T follicular helper cell (primary cell): ENCODE results near the gene C12orf60.

ENCODE experiments used
- DNase-seq: peaks from one replicate; pipeline ENCODE4 v3.0.0-alpha.2; 2020; ENCODE audit warnings: low read depth

The C12orf60 gene

DNA sequence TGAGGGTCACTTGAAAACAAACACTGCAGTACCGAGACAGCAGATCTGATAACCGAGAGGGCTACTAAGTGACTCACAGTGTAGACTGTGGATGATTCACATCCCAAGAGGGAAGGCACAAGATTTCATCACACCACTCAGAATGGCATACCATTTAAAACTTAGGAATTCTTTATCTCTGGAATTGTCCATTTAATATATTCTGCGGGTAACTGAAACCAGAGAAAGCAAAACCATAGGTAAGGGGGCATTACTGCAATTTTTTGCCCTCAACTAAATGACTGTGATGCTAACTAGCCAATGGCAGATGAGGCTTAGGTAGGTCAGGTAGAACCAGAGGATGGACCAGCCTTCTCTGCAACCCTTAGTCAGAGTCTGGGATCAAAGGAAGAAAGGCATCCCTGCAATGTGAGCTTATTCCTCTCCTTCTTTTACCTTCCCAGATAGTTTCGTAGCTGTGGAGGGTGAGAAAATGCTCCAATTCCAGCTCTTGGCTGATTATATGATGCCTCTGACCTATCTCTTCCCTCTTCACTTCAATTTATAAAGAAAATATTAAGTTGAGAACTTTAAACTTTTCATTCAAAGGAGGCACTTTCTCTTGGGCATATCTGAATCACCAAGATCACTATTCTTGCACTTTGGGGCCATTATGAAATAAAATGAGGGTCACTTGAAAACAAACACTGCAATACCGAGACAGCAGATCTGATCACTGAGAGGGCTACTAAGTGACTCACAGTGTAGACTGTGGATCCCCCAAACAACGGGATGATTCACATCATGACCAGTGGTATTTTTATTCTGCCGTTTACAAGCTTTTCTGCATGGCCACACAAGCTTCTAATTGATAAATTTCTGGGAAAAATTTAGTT lies 33.1 kb downstream of the C12orf60 start:
- no peak for DNase-seq

DNA sequence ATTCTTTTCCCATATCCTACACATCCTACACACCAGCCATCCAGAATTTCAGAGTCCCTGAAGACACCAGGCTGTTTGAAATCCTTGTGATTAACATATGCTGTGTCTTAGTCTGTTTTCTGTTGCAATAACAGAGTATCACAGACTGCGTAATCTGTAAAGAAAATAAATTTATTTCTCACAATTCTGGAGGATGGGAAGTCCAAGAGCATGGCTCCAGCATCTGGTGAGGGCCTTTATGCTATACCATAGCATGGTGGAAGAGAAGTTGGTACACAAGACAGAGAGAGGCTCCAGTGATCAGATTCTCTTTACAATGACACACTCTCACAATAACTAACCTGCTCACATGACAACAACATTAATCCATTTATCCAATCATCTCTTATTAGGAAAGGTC lies 35.8 kb downstream of the C12orf60 start:
- no peak for DNase-seq

DNA sequence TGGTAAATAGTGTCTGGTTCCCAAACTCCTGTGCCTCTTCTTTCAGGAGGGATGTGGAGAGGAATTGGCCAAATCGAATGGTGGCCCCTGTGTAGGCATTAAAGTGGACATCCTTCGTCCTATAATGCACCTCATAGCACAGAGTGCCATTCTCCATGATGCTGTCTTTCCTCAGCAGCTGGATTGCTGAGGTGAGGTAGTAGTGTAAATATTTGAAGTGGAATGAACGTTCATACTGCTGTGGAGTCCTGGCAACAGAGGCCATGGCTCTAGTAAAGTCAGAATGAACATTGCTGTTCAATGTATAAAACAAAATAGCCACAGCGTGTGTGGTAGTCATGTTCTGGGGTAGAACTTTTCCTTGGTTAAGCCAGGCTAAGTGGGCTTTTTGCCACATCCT lies 37.1 kb downstream of the C12orf60 start:
- no peak for DNase-seq

DNA sequence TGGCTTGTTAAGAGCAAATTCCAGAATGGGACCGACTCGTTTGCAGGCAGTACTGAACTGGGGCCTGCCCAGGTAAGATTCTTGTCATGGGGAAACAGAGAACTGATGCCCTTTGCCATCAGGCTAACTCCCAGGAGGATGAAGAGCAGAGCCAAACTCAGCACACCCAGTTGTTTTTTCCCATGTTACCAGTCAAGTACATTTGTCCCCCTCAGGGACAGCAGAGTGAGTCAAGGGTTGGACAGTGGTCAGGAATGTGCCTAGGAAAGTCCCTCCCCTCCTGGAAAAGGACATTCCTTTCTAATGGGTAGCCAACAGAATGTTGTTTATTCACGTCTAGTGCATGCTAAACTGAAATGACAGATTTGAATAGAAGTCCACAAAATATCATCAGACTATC lies 38.3 kb downstream of the C12orf60 start:
- DNase-seq: no peak

DNA sequence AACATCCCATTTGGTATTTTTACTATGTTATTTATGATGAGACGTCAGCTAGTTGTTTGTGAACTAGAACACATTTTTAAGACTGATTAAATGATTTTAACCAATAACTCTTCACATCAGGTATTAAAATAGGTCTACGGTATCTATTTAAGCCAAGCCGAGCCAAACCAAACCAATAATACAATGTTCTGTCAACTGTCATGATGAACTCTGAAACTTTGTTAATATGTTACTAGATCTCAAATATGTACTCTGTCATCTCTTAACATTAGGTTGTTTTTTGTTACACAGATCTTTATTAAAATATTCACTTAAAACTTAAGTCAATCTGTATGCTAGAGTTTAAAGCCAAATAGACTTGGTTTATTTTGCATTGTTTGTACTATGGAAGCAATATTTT lies 38.8 kb downstream of the C12orf60 start:
- DNase-seq: no peak

DNA sequence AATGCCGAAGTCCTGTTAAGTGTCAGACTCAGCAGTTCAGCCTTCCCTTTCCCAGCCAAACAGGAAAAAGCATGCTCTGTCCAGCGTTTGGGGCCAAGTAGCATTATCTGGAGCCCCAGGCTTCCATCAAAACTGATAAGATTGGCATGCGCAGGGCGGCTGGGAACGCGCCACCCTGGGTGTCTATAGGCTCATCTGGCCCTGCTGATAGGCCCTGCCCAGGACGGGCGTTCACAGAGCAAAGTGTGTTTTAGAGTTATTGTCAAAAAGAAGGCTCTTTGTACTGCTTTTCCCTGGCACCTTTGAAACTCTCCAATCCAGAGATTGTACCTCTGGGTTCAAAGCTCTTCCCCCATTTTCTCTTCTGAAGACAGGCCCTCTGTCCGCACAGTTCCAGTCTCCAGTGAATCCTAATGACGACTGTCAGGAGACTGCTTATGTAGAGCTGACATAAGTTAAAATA lies 40.0 kb downstream of the C12orf60 start, which contains the start of gene ART4:
ART4 (minus strand) TSS at position 102 of the 463 bp plus-strand sequence. CDS start 413 bp downstream, outside the sequence.
- DNase-seq: no peak

DNA sequence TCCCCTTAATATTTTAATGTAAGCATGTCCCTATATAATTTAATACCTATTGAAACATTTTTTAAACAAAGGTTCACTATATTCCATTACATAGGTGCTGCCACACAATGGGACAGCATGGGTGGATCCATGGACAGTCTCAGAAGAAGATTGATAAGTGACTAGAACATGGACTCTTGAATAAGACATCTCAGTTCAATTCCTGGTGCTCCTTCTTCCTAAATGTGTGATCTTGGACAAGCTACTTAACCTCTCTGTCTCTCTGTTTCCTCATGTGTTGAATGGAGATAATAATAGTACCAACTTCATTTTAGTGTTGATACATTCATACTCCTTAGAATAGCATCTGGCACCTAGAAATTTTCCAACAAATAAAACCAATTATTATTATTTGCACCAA lies 40.9 kb downstream of the C12orf60 start:
- no peak for DNase-seq

DNA sequence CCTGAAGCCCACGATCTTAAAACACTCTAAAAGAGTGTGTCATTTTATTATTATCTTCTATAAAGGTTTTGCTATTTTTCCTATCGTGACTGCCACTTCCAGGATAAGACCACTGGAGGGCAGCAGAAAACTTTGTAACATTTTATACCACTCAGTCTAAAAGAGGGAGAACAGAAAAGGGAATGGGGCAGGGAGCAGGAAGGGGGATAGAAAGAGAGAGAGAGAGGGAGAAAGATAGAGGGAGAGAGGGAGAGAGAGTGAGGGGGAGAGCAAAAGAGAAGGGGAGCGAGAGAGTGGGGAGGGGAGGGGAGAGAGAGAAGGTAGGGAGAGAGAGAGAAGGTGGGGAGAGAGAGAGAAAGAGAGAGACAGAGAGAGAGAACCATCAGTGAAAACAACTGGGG lies 41.9 kb downstream of the C12orf60 start:
- peak; percentile 19 for DNase-seq

DNA sequence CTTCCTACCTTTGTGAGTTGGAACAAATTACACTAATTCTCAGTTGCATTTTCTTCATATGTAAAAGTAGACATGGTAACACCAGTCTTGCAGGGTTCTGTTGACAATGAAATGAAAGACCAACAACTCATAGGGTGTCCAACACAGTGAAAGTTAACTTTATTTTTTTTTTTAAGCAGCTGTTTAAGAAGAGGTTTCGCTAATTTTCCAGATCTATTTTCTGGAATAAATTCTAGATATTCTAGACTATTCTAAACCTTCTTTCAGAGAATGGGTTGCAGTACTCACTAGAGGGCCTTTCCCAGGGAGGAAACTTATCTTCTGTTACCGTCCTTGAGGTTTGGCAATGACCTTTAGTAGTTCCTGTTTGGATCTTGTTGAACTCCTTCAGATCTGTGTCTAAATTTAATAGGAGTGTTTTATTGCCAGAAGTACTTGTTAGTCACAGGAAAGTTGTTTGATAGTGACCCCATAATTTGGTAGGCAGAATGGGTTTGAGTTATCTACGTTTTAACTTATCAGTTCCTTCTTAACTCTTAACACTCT lies 42.6 kb downstream of the C12orf60 start:
- DNase-seq: no peak

DNA sequence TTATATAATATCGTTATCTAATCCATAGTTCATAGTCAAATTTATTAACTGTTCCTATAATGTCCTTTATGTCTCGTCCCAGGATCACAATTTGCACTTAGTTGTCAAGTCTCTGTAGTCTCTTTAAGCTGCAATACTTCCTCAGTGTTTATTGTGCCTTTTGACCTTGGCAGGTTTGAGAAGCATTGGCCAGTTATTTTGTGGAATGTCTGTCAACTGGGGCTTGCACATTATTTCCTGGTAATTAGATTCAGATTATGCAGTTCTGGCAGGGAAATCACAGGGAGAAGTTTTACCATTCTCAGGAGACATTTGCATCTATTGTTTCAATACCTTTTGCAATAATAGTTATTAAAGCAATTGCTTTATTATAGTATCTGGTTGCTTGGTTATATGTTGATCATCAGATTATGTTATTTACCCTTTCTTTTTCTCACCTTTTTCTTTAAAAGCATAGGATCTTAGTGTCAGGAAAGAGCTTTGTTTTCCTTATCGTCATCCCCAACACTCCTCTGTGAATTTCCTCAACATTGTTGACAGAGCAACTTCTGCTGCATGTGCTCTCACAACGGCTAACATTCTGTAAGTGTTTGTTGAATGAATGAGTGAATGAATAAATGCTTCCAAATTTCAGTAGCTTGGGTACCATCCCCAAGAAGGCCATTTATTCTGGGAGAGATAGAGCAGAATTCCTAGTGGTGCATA lies 43.6 kb downstream of the C12orf60 start:
- no peak for DNase-seq

DNA sequence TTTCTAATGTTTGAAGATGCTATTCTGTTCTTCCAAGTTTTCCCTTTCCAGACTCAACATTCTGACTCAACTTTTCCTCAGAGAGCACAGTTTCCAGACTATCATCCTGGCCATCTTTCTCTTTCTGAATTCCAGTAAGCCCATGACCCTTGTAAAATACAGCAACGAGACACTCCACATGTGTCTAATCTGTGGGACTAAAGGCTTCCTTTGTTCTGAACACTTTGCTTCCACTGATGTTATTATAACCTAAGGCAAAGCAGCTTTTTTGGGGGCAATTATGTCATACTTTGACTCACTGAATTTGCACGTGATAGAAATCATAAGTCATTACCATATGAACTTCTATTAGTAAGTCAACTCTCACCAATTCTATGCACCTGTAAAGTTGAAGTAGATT lies 46.2 kb downstream of the C12orf60 start:
- DNase-seq: no peak

DNA sequence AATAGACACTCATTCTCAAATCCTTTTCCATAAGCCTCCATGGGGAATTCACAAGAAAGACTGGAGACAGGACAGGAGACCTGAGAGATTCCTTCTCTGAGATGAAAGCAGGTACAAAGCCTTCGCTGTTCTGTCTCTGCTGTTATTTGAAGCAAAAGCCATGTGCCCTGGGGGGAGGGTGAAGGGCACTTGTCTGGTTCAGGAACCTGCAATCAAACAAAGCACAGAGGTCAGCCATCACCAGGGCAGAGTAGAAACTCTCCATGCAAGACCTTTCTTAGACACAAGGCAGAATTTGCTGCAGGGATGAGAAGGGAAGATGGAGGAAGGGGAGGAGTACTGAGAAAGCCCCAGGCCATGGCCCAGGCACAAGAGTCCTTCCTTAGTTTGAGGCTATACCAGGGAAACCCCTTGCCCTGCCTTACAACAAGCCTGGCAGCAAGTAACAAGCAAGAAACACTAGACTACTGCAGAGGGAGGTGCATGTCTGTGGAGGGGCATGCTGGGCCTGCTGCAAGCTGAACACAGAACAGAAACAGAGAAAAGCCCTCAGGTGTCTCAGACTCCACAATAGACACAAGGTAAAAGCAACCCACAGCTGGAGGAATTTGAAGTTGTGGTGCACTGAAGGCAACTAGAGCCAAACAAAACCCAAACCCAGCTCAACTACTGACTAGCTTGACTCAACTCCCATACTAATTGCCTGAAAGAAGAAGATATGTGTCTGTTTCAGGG lies 47.6 kb downstream of the C12orf60 start:
- no peak for DNase-seq

DNA sequence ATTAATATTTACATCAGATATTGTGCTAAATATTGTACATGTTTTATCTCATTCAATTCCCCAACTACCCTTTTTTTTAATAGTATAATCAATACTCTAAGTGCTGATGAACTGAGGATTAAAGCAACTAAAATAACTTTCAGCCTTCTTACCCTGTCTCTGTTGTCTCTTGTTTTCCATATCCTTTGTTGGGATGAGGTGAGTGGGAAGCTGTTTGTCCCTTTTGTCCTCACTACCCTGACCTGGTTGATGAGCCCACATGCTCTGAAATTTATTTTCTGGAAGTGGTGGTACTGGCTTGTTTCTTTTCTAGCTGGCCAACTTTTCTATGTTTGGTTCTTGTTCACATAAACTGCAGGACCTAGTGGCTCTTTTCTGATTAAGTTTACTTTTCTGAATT lies 49.4 kb downstream of the C12orf60 start:
- no peak for DNase-seq

DNA sequence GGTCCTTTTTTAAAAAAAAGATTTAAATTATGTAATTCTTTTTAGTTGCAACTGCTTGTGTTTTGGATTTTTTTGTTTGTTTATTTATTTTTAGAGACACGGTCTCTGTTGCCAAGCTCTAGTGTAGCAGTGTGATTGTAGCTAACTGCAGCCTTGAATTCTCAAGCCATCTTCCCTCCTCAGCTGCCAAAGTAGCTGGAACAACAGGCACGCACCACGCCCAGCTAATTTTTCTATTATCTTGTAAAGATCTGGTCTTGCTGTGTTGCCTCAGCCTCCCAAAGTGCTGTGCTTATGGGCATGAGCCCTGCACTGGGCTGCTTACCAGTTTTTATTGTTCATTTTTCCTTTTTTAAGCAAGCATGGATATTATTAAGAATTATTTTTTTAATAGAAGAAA lies 50.5 kb downstream of the C12orf60 start:
- no peak for DNase-seq

DNA sequence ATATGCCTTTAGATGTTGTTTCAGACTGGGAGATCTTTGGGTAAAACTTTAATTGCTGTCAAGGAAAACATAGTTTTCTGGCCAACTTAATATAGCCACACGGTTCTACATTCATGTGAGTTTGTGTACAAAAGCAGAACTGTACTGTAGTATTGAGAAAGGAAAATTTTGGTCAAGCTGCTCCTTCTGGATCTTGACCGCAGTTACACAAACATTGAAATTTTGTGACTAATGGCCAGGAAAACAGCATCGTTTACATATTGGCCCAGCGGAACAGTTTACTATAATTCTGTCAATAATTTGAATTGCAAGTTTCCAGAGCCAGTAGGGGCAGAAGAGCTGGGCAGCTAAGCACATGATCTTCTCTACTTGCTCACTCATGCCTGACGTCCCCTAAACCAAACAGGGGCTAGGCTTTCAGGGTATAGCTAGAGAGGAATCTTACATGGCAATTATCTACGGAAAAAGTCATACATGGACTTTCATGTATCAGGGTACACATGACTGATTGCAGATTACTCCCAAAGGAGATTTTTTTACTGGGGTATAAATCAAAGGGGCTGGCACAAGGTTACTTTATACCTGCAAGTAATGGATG lies 51.2 kb downstream of the C12orf60 start:
- no peak for DNase-seq

DNA sequence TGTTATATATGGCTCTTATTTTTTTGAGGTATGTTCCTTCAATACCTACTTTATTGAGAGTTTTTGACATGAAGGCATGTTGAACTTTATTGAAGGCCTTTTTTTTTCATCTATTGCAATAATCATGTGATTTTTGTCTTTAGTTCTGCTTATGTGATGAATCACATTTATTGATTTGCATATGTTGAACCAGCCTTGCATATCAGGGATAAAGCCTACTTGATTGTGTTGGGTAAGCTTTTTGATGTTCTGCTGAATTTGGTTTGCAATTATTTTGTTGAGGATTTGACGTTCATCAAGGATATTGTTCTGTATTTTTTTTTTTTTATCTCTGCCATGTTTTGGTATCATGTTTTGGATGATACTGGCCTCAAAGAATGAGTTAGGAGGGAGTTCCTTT lies 55.0 kb downstream of the C12orf60 start:
- no peak for DNase-seq

DNA sequence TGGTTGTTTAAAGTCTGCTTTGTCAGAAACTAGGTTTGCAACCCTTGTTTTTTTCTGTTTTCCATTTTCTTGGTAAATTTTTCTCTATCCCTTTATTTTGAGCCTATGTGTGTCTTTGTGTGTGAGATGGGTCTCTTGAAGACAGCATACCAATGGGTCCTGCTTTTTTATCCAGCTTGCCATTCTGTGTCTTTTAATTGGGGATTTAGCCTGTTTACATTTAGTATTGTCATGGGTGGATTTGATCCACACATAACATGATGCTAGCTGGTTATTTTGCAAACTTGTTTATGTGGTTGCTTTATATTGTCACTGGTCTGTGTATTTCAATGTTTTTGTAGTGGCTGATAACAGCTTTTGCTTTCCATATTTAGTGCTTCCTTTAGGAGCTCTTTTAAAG lies 57.0 kb downstream of the C12orf60 start:
- DNase-seq: no peak

DNA sequence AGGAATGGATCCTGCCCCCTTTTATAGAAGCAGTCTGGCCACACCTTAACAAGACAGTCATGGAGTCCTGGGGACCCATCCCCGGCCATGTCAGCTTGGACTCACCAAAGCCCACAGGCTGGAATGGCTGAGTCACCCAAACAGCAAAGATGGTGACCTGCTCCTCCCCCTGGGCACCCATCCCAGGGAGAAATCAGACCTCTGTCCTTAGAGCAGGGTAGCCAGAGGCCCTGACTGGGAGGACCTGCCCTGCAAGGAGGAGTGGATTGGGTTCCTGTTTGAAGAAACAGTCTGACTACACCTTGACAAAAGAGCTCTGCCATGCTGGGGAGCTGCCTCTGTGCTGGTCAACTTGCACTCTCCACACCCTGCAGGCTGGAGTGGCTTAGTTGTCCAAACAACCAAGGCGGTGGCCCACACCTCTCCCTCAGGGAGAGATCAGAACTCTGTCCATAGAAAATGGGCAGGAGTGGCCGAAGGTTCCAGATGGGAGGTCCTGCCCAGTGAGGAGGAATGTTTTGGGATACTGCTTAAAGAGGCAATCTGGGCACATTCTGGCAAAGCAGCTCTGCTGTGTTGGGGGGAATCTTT lies 65.5 kb downstream of the C12orf60 start:
- no peak for DNase-seq

DNA sequence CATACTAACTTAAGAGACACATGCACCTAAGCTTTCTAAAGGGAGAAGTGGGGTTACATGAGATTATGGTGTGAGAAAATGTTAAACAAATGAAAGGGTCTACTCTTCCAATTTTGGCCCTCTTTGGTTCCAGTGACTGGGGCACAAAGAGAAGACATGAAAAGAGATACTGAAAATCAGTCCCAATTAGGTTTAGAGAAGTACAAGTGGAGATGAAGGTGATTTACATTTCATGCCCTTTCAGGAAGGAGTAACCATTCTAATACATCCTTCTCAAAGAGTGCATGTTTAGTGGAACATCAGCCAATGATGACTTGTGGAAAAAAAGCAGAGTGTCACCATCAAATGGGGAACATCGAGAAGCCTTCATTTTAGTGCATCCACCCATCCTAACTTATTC lies 67.8 kb downstream of the C12orf60 start:
- no peak for DNase-seq

DNA sequence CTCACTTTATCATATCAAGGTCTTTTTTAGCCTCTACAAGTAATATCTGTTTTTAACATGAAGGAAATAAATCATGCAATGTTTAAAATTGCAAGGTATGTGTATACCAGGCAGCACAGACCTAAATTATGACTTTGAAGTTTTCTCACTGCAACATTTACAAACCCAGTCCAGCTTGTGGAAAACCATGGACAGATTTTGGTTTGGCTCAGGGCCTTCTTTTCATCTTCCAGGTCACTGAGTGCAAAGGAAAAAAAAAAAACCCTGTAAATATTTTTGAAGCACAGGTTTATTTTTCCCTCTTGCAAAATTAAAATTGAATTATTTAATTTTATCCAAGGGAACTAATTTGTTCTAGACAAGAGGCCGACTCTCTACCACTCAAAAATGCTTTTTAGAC lies 68.4 kb downstream of the C12orf60 start:
- DNase-seq: no peak

DNA sequence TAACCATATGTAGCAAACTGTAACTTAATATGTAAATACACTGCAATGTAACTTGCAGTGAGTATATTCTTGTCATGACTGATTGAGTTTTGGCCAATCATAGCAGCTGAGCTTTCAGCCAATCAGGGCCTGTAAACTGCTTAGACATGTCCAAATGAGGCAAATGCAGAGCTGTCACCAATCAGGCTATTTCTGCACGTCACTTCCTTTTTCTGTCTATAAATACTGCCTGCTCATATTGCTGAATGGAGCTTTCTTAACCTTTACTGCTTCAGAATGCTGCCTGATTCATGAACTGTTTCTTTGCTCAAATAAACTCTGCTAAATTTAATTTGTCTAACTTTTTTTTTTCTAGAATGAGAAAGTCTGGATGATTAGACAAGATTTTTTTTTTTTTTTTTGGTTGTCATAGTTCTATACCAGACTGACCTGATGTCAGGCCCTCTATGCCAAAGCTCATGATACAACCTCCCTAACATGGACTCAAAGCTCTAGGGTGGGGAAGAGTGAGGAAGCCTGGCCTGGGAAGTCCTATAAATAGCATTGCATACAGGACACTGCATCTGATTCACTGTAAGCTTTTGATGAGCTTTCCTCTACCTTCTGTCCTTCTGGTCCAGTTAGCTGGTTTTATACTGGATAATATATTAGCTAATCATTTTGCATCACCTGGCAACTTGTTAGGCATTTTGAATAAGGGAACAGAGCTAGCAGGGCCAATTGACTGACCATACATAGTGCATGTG lies 70.1 kb downstream of the C12orf60 start:
- no peak for DNase-seq
